Measurements from ENCODE around the gene SPTY2D1.
"Not testable (repeated sequence)": the region's sequence is repeated elsewhere in the genome, so short reads cannot be mapped to it uniquely, and the experiment has no call there.

Gene SPTY2D1

DNA sequence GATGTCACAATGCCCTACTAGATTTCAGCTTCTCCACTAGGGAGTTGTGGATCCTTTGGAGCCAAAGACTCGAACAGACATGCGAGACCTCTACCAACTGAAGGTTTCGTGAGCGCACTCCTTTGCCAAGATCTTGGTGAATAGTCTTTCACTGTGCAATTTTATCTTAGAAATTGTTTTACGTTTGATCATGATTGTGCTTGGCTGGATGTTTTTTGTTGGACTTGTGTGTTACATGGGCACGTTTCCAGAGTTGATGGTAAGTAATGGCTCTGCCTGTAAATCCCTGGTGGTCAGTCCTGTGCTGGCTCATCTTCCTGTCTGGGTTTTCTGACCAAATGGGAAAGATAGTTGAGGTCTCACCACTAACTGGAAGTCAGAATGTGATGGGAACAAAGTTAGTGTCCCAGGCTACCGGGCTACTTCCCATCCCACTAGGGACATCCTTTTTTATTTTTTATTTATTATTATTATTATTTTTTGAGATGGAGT, 34.4 kb downstream of the SPTY2D1 start, which contains the start of gene MISFA:
Gene MISFA, plus strand, starts transcription at position 51 of the 492 bp plus-strand sequence. Its CDS starts 140 bp downstream, at position 191.
- no peak within 1 kb of the TSS for H3K4me3 ChIP-seq (ENCODE audit: low read depth in 1 of 5, low read length in 5 of 5)
- peaks cover 0 to 4% (median 0%) of the 10 kb centered on the region in 5 donors for H3K4me1 ChIP-seq (ENCODE audit: control insufficient read depth in 5 of 5, insufficient read depth in 5 of 5, low read length in 5 of 5)
- peaks cover 0 to 16% (median 10%) of the 10 kb centered on the region in 5 donors for H3K36me3 ChIP-seq (ENCODE audit: control insufficient read depth in 5 of 5, insufficient read depth in 5 of 5, low read length in 5 of 5)
- no peak within 1 kb of the TSS for H3K27ac ChIP-seq (ENCODE audit: low read depth, low read length)
- H3K9ac ChIP-seq (ENCODE audit: low read length in 5 of 5), result no peak within 1 kb of the TSS
- no peaks in the 10 kb centered on the region for H3K9me3 ChIP-seq (ENCODE audit: control insufficient read depth in 5 of 5, low read length in 5 of 5)
- no peaks in the 10 kb centered on the region for H3K27me3 ChIP-seq (ENCODE audit: control insufficient read depth in 5 of 5, insufficient read depth in 4 of 5, low read length in 5 of 5)

DNA sequence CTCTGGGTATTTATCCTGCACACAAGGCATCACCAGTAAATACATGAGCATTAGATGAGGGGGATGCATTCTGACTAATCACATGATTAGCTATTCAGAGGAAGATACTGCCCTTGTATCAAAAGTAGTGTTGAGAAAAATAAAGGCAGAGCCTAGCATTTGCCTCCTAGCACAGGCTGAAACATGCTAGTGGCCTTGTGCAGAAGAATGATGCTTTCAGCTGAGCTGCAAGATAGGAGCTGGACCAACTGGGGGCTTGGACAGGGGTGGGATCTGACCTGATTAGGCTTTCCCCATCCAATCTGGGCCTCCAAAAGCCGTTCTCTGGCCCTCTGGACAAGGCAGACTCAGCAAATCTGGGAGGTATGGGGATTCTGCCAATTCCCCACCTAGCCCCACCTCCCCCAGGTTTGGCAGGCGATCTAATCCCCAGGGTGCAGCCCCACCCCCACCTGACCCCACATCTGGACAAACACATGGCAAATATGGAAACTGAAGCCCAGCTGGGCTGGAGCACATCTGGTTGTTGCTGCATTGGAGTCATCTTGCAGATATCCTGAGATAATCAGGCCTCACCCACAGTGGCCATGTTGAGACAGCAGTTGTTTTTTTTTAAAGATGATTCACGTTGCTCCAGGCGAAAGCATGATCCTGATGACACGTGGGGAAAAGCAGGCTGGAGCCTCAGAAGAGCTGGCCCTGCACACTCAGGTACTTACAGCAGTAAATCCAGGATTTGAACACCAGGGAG, 39.0 kb downstream of the SPTY2D1 start:
- Histone ChIP-seq H3K27ac (ENCODE audit: low read depth, low read length) (no peak overlapping the region), H3K4me1 (ENCODE audit: control insufficient read depth in 5 of 5, insufficient read depth in 5 of 5, low read length in 5 of 5) (peaks cover 0 to 11% (median under 1%) of the 10 kb centered on the region in 5 donors), H3K9ac (ENCODE audit: low read length in 5 of 5) (no peak overlapping the region), H3K36me3 (ENCODE audit: control insufficient read depth in 5 of 5, insufficient read depth in 5 of 5, low read length in 5 of 5) (peaks cover 0 to 16% (median 10%) of the 10 kb centered on the region in 5 donors), H3K27me3 (ENCODE audit: control insufficient read depth in 5 of 5, insufficient read depth in 4 of 5, low read length in 5 of 5) (no peaks in the 10 kb centered on the region), H3K4me3 (ENCODE audit: low read depth in 1 of 5, low read length in 5 of 5) (no peak overlapping the region), H3K9me3 (ENCODE audit: control insufficient read depth in 5 of 5, low read length in 5 of 5) (no peaks in the 10 kb centered on the region)

DNA sequence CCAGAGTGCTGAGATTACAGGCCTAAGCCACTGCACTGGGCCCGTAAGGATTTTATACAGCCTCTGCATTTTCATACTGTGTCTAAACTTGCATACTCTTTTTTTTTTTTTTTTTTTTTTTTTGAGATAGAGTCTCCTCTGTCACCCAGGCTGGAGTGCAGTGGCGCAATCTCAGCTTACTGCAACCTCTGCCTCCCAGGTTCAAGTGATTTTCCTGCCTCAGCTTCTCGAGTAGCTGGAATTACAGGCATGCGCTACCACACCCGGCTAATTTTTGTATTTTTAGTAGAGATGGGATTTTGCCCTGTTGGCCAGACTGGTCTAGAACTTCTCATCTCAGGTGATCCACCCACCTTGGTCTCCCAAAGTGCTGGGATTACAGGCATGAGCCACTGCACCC, 40.1 kb downstream of the SPTY2D1 start:
- H3K27ac ChIP-seq (ENCODE audit: low read depth, low read length); H3K27me3 ChIP-seq (ENCODE audit: control insufficient read depth in 5 of 5, insufficient read depth in 4 of 5, low read length in 5 of 5); H3K4me3 ChIP-seq (ENCODE audit: low read depth in 1 of 5, low read length in 5 of 5); H3K9ac ChIP-seq (ENCODE audit: low read length in 5 of 5); H3K9me3 ChIP-seq (ENCODE audit: control insufficient read depth in 5 of 5, low read length in 5 of 5): not testable (repeated sequence)
- Histone ChIP-seq H3K4me1 (ENCODE audit: control insufficient read depth in 5 of 5, insufficient read depth in 5 of 5, low read length in 5 of 5) (peaks cover 2 to 18% (median 11%) of the 10 kb centered on the region in 5 donors), H3K36me3 (ENCODE audit: control insufficient read depth in 5 of 5, insufficient read depth in 5 of 5, low read length in 5 of 5) (peaks cover 0 to 16% (median 10%) of the 10 kb centered on the region in 5 donors)

DNA sequence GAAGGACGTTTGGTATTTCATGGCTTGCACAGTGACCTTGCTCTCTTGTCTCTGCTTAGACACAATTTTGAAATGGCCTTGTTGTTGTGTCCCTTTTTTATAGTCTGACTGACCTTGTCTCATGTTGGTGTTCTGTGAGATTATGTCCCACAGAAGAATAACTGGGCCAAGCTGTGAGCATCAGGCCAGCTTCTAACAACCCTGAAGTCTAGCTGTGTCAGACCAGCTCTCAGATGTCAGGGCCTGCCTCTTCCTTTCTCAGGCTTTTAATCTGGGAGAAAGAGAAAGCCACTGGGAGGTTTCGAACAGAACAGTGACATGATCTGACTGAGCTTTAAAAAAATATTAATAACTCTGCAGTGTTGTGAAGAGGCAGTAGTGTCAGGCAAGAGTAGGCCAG, 43.6 kb downstream of the SPTY2D1 start:
- peak overlapping the region in 2 of 5 donors; percentile 8 to 16 for H3K9ac ChIP-seq (ENCODE audit: low read length in 5 of 5)
- H3K27ac ChIP-seq (ENCODE audit: low read depth, low read length), result no peak overlapping the region
- no peaks in the 10 kb centered on the region for H3K9me3 ChIP-seq (ENCODE audit: control insufficient read depth in 5 of 5, low read length in 5 of 5)
- H3K4me1 ChIP-seq (ENCODE audit: control insufficient read depth in 5 of 5, insufficient read depth in 5 of 5, low read length in 5 of 5), result peaks cover 2 to 34% (median 27%) of the 10 kb centered on the region in 5 donors
- H3K36me3 ChIP-seq (ENCODE audit: control insufficient read depth in 5 of 5, insufficient read depth in 5 of 5, low read length in 5 of 5), result peaks cover 0 to 7% (median 2%) of the 10 kb centered on the region in 5 donors
- no peak overlapping the region for H3K4me3 ChIP-seq (ENCODE audit: low read depth in 1 of 5, low read length in 5 of 5)
- no peaks in the 10 kb centered on the region for H3K27me3 ChIP-seq (ENCODE audit: control insufficient read depth in 5 of 5, insufficient read depth in 4 of 5, low read length in 5 of 5)

DNA sequence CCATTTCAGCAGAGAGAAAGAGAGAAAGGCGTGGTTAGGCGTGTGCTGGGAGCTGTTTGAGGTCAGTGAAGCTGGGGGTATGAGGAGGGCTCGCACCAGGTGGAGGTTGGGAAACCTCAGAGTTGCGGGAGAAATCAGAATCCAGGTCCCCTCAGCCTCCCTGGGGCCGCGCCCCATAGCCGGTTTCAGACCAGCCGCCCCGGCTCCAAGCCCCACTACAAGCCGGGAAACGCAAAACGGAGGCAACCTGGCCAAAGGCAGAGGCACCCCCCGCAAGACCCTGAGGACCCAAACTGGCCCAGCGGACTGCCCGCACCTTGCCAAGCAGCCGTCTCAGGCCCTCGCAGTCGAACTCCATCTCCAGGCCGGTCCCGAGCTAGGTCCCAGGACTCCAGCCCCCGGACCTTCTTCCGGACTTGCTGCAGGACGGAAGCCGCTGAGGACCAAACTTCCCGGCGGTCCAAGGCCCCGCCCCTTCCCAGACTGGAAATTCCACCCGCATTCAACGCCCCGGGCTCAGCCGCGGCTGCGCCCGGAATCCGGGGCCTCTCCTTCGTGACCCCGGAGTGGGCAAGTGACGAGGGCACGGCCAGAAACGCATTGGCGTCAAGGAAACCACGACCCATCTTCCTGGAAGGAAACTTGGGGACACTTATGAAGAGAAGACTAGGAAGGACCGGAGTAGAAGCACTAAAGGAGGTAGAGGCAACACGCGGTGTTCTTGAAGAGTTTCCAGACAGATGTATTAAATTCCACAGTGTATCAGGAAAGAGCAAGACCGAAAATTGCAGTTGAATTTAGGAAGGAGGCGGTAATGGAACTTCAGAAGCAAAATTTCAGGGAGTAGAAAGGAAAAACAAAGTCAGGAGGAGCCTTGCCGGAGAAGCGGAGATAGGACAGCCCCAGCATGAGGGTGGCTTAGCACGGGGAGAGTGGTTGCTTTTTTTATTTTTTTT, 45.6 kb downstream of the SPTY2D1 start, which contains the start of gene UEVLD:
Gene UEVLD, minus strand, starts transcription at position 438 of the 956 bp plus-strand sequence. Its CDS starts 80 bp downstream, at position 358.
- peak within 1 kb of the TSS; percentile 76 to 91 (median 87) for H3K9ac ChIP-seq (ENCODE audit: low read length in 5 of 5)
- H3K36me3 ChIP-seq (ENCODE audit: control insufficient read depth in 5 of 5, insufficient read depth in 5 of 5, low read length in 5 of 5), result no peaks in the 10 kb centered on the region
- H3K4me1 ChIP-seq (ENCODE audit: control insufficient read depth in 5 of 5, insufficient read depth in 5 of 5, low read length in 5 of 5), result peaks cover 2 to 34% (median 27%) of the 10 kb centered on the region in 5 donors
- peak within 1 kb of the TSS; percentile 91 for H3K27ac ChIP-seq (ENCODE audit: low read depth, low read length)
- no peaks in the 10 kb centered on the region for H3K27me3 ChIP-seq (ENCODE audit: control insufficient read depth in 5 of 5, insufficient read depth in 4 of 5, low read length in 5 of 5)
- no peaks in the 10 kb centered on the region for H3K9me3 ChIP-seq (ENCODE audit: control insufficient read depth in 5 of 5, low read length in 5 of 5)
- peak within 1 kb of the TSS; percentile 89 to 98 (median 95) for H3K4me3 ChIP-seq (ENCODE audit: low read depth in 1 of 5, low read length in 5 of 5)

DNA sequence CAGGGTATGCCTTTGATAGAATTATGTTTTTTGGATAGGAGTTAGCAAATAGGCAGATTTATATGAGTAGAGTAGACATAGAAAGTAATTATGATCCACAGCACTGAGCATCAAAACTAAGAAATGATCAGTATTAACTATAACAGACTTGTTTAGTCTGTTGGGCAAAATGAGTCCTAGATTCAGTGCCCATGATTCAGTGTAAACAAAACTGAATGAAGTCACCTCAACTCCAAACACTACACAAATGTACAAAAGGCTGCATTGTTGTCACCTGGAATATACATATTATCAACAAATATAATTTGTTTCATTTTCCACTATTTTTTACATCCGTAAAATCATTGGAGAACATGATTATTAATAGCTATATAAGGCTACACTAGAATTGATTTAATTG, 52.3 kb downstream of the SPTY2D1 start:
- no peak overlapping the region for H3K9ac ChIP-seq (ENCODE audit: low read length in 5 of 5)
- no peak overlapping the region for H3K4me3 ChIP-seq (ENCODE audit: low read depth in 1 of 5, low read length in 5 of 5)
- H3K9me3 ChIP-seq (ENCODE audit: control insufficient read depth in 5 of 5, low read length in 5 of 5), result no peaks in the 10 kb centered on the region
- peaks cover 0 to under 1% (median 0%) of the 10 kb centered on the region in 5 donors for H3K4me1 ChIP-seq (ENCODE audit: control insufficient read depth in 5 of 5, insufficient read depth in 5 of 5, low read length in 5 of 5)
- no peaks in the 10 kb centered on the region for H3K27me3 ChIP-seq (ENCODE audit: control insufficient read depth in 5 of 5, insufficient read depth in 4 of 5, low read length in 5 of 5)
- H3K27ac ChIP-seq (ENCODE audit: low read depth, low read length), result no peak overlapping the region
- H3K36me3 ChIP-seq (ENCODE audit: control insufficient read depth in 5 of 5, insufficient read depth in 5 of 5, low read length in 5 of 5), result peaks cover 3 to 18% (median 10%) of the 10 kb centered on the region in 5 donors

DNA sequence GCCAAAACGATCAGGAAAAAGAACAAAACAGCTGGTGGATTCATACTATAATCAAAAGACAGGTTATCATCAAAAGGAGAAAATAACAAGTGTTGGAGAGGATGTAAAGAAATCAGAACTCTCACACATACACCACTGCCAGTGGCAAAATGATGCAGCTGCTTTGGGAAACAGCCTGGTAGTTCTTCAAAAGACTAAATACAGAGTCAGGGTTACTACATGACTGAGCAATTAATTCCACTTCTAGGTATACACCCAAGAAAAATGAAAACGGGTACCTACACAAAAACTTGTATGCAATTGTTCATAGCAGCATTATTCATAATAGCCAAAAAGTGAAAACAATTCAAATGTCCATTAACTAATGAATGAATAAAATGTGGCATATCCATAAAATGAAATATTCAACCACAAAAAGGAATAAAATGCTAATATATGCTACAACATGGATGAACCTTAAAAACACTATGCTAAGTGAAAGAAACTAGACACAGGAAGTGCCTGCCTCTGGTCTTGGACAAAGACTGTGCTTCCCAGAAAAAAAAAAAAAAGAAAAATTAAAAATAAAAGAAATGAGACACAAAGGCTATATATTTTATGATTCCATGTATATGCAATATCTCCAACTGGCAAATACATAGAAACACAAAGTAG, 53.9 kb downstream of the SPTY2D1 start:
- Histone ChIP-seq H3K9me3 (ENCODE audit: control insufficient read depth in 5 of 5, low read length in 5 of 5) (no peaks in the 10 kb centered on the region), H3K36me3 (ENCODE audit: control insufficient read depth in 5 of 5, insufficient read depth in 5 of 5, low read length in 5 of 5) (peaks cover 10 to 29% (median 17%) of the 10 kb centered on the region in 5 donors), H3K9ac (ENCODE audit: low read length in 5 of 5) (no peak overlapping the region), H3K27me3 (ENCODE audit: control insufficient read depth in 5 of 5, insufficient read depth in 4 of 5, low read length in 5 of 5) (no peaks in the 10 kb centered on the region), H3K27ac (ENCODE audit: low read depth, low read length) (no peak overlapping the region), H3K4me1 (ENCODE audit: control insufficient read depth in 5 of 5, insufficient read depth in 5 of 5, low read length in 5 of 5) (no peaks in the 10 kb centered on the region), H3K4me3 (ENCODE audit: low read depth in 1 of 5, low read length in 5 of 5) (no peak overlapping the region)

DNA sequence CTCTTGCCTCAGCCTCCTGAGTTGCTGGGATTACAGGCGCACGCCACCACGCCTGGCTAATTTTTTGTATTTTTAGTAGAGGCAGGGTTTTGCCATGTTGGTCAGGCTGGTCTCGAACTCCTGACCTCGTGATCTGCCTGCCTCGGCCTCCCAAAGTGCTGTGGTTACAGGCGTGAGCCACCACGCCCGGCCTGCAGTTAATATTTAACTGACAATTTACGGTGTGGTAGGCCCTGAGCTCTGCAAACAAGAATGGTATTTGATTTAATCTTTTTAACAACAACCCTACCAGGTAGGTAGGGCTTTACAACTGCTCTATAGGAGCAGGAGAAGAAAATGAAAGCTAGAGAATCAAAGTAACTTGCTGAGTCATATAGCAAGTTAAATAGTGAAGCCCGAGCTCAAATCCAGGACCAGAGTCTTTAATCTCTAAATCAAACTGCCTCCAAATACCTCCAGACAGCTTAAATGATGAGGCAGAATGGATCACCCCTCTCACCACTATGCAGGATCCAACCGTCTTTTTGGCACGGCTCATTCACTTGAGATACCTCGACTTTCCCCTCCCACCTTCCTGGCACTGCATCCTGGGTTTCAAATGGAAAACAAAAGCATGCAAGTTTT, 55.1 kb downstream of the SPTY2D1 start:
- H3K27me3 ChIP-seq (ENCODE audit: control insufficient read depth in 5 of 5, insufficient read depth in 4 of 5, low read length in 5 of 5), result no peaks in the 10 kb centered on the region
- H3K4me3 ChIP-seq (ENCODE audit: low read depth in 1 of 5, low read length in 5 of 5), result no peak overlapping the region
- H3K4me1 ChIP-seq (ENCODE audit: control insufficient read depth in 5 of 5, insufficient read depth in 5 of 5, low read length in 5 of 5), result no peaks in the 10 kb centered on the region
- H3K9ac ChIP-seq (ENCODE audit: low read length in 5 of 5), result no peak overlapping the region
- peaks cover 20 to 41% (median 26%) of the 10 kb centered on the region in 5 donors for H3K36me3 ChIP-seq (ENCODE audit: control insufficient read depth in 5 of 5, insufficient read depth in 5 of 5, low read length in 5 of 5)
- no peaks in the 10 kb centered on the region for H3K9me3 ChIP-seq (ENCODE audit: control insufficient read depth in 5 of 5, low read length in 5 of 5)
- no peak overlapping the region for H3K27ac ChIP-seq (ENCODE audit: low read depth, low read length)

DNA sequence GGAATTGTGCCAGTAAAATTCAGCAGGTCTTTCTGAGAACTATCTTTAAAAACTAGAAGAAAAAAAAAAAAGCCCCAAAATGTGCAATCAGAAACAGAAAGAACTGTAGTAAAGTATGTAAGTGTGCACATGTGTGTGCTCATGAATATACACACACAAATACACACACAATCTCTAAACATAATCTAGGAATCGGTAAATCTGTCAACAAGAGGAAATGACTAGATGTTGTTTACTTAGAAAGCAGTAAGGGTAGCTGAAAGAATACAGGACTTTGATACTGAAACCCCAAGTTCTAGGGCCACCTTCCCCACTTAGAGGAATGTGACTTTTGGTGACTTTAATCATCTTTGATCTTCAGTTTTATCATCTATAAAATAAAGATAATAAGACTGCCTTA, 58.8 kb downstream of the SPTY2D1 start:
- Histone ChIP-seq H3K4me1 (ENCODE audit: control insufficient read depth in 5 of 5, insufficient read depth in 5 of 5, low read length in 5 of 5) (no peaks in the 10 kb centered on the region), H3K9me3 (ENCODE audit: control insufficient read depth in 5 of 5, low read length in 5 of 5) (no peaks in the 10 kb centered on the region), H3K36me3 (ENCODE audit: control insufficient read depth in 5 of 5, insufficient read depth in 5 of 5, low read length in 5 of 5) (peaks cover 31 to 71% (median 41%) of the 10 kb centered on the region in 5 donors), H3K27ac (ENCODE audit: low read depth, low read length) (no peak overlapping the region), H3K4me3 (ENCODE audit: low read depth in 1 of 5, low read length in 5 of 5) (no peak overlapping the region), H3K9ac (ENCODE audit: low read length in 5 of 5) (no peak overlapping the region), H3K27me3 (ENCODE audit: control insufficient read depth in 5 of 5, insufficient read depth in 4 of 5, low read length in 5 of 5) (no peaks in the 10 kb centered on the region)

Data from subcutaneous abdominal adipose tissue (tissue), 5 donors.